Endothelial cell (in vitro differentiated cells): ENCODE measurements around the gene DFFB. TPM values are rescaled to one million over a fixed set of nuclear protein-coding genes. Genes with fewer than 3 reads are reported as not detected.

Source experiments
- DNase-seq: peaks from one replicate; pipeline ENCODE4 v3.0.0; 2021; ENCODE audit warnings: low spot score
- H3K27ac Mint-ChIP-seq: one replicate; pipeline ENCODE4 v1.8.0; 2021; ENCODE audit warnings: mixed read lengths, inconsistent platforms; ENCODE audit not compliant: unreplicated experiment
- H3K27me3 Mint-ChIP-seq: one replicate; pipeline ENCODE4 v1.8.0; 2021; ENCODE audit warnings: mild to moderate bottlenecking, moderate library complexity, mixed read lengths, inconsistent platforms; ENCODE audit not compliant: unreplicated experiment
- H3K36me3 Mint-ChIP-seq: one replicate; pipeline ENCODE4 v1.8.0; 2021; ENCODE audit warnings: mild to moderate bottlenecking, low read depth, mixed read lengths, inconsistent platforms; ENCODE audit not compliant: unreplicated experiment
- H3K4me1 Mint-ChIP-seq: one replicate; pipeline ENCODE4 v1.8.0; 2021; ENCODE audit warnings: mild to moderate bottlenecking, mixed read lengths, inconsistent platforms; ENCODE audit not compliant: unreplicated experiment
- H3K4me3 Mint-ChIP-seq: one replicate; pipeline ENCODE4 v1.8.0; 2021; ENCODE audit warnings: mild to moderate bottlenecking, mixed read lengths, inconsistent platforms; ENCODE audit not compliant: unreplicated experiment
- H3K9me3 Mint-ChIP-seq: one replicate; pipeline ENCODE4 v1.8.0; 2021; ENCODE audit warnings: mixed read lengths, inconsistent platforms; ENCODE audit not compliant: unreplicated experiment
- CTCF ChIP-seq: fragments of 200-600 bp; sonication (generic); IDR thresholded peaks from one replicate; pipeline ENCODE4 v1.5.0; 2021; ENCODE audit warnings: antibody characterized with exemption; ENCODE audit not compliant: unreplicated experiment
- total RNA-seq: library from RNA; stranded (reverse); fragmentation: NEBNext Ultra II Directional; extraction: Animal tissue kit (Norgen Biotek cat#: 25700); gene quantifications from one replicate; pipeline ENCODE4 v1.2.1, GENCODE V29; 2021; ENCODE audit not compliant: unreplicated experiment

DFFB gene
- total RNA-seq, 1 donor from 2014 or later, result 6.8 TPM

GRCh38 chr1:3821908-3822307 lies 35.4 kb upstream of the DFFB start:
- Mint-ChIP-seq H3K27me3 (peaks cover 3% of the 10 kb centered on the region), H3K4me1 (no peaks in the 10 kb centered on the region), H3K36me3 (peaks cover 58% of the 10 kb centered on the region), H3K4me3 (no peak overlapping the region), H3K9me3 (no peaks in the 10 kb centered on the region), H3K27ac (no peak overlapping the region)
- no peak for DNase-seq
- TF ChIP-seq CTCF, result no peak

- Mint-ChIP-seq H3K4me3 (peak overlapping the region; percentile 67), H3K27me3 (peaks cover 3% of the 10 kb centered on the region), H3K9me3 (no peaks in the 10 kb centered on the region), H3K4me1 (no peaks in the 10 kb centered on the region), H3K27ac (no peak overlapping the region), H3K36me3 (peaks cover 58% of the 10 kb centered on the region)
- no peak for TF ChIP-seq CTCF
- no peak for DNase-seq
These were observed 34.9 kb upstream of the DFFB start for GRCh38 chr1:3822421-3822820.

- Mint-ChIP-seq H3K4me1 (no peaks in the 10 kb centered on the region), H3K27me3 (peaks cover 1% of the 10 kb centered on the region), H3K27ac (no peak overlapping the region), H3K4me3 (peak overlapping the region; percentile 79), H3K36me3 (peaks cover 59% of the 10 kb centered on the region), H3K9me3 (no peaks in the 10 kb centered on the region)
- TF ChIP-seq CTCF, result no peak
- no peak for DNase-seq
These were observed 32.6 kb upstream of the DFFB start for GRCh38 chr1:3824650-3825049.

- no peak for TF ChIP-seq CTCF
- no peak overlapping the region for H3K4me3 Mint-ChIP-seq
- DNase-seq, result no peak
- no peaks in the 10 kb centered on the region for H3K9me3 Mint-ChIP-seq
- H3K27me3 Mint-ChIP-seq, result peaks cover 1% of the 10 kb centered on the region
- H3K36me3 Mint-ChIP-seq, result peaks cover 55% of the 10 kb centered on the region
- no peak overlapping the region for H3K27ac Mint-ChIP-seq
- H3K4me1 Mint-ChIP-seq, result no peaks in the 10 kb centered on the region
These were observed 31.9 kb upstream of the DFFB start for GRCh38 chr1:3825356-3825755.

GRCh38 chr1:3827813-3828307 lies 29.4 kb upstream of the DFFB start:
- no peak for TF ChIP-seq CTCF
- H3K4me3 Mint-ChIP-seq, result no peak overlapping the region
- H3K9me3 Mint-ChIP-seq, result no peaks in the 10 kb centered on the region
- no peak for DNase-seq
- H3K27me3 Mint-ChIP-seq, result peaks cover 1% of the 10 kb centered on the region
- peaks cover 43% of the 10 kb centered on the region for H3K36me3 Mint-ChIP-seq
- no peaks in the 10 kb centered on the region for H3K4me1 Mint-ChIP-seq
- H3K27ac Mint-ChIP-seq, result no peak overlapping the region
